Measurements from ENCODE around the gene CPSF2. TPM values are rescaled to one million over a fixed set of nuclear protein-coding genes. Genes with fewer than 3 reads are reported as not detected.
"Not testable (repeated sequence)": the region's sequence is repeated elsewhere in the genome, so short reads cannot be mapped to it uniquely, and the experiment has no call there.

Gene CPSF2
- total RNA-seq, 4 donors from 2014 or later = 19.5 to 29.0 (median 25.5) TPM

- no peaks in the 10 kb centered on the region for H3K27me3 ChIP-seq
- TF ChIP-seq POLR2A (IDR thresholded peaks at IDR 0.05; ENCODE audit: low read depth) = no peak
- no peaks in the 10 kb centered on the region for H3K4me1 ChIP-seq
- H3K27ac ChIP-seq (replicated peaks in 1 of 4) = no peak overlapping the region
- no peak overlapping the region for H3K4me3 ChIP-seq
- H3K36me3 ChIP-seq = no peaks in the 10 kb centered on the region
- H3K9me3 ChIP-seq = no peaks in the 10 kb centered on the region
- intact Hi-C loops (cut with DNase I) = no loop called here
- no peak for DNase-seq (ENCODE audit: extremely low spot score)
- 83% methylated on average over 2 of the region's 2 CpGs for WGBS
These were observed 54.7 kb downstream of the CPSF2 start for GRCh38 chr14:92176476-92176875.

DNA sequence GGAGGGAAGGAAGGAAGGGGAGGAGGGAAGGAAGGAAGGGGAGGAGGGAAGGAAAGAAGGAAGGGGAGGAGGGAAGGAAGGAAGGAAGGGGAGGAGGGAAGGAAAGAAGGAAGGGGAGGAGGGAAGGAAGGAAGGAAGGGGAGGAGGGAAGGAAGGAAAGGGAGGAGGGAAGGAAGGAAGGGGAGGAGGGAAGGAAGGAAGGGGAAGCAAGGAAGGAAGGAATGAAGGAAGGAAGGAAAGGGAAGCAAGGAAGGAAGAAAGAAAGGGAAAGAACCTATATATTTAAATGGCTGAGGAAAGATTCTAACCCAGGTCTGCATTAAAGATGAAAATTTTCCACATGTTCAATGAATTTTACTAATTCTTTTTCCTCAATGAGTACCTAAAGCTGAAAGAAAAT is 57.4 kb downstream of the CPSF2 start:
- intact Hi-C loops (cut with DNase I); H3K4me1 ChIP-seq; DNase-seq (ENCODE audit: extremely low spot score); H3K27me3 ChIP-seq; H3K36me3 ChIP-seq; H3K4me3 ChIP-seq; H3K27ac ChIP-seq (replicated peaks in 1 of 4); H3K9me3 ChIP-seq: not testable (repeated sequence)

- no peak overlapping the region for H3K4me3 ChIP-seq
- no peak for DNase-seq (ENCODE audit: extremely low spot score)
- H3K9me3 ChIP-seq = no peaks in the 10 kb centered on the region
- intact Hi-C loops (cut with DNase I) = no loop called here
- H3K4me1 ChIP-seq = no peaks in the 10 kb centered on the region
- no peaks in the 10 kb centered on the region for H3K27me3 ChIP-seq
- H3K36me3 ChIP-seq = no peaks in the 10 kb centered on the region
- no peak for TF ChIP-seq EP300 (IDR thresholded peaks at IDR 0.05)
- no peak for TF ChIP-seq POLR2A (IDR thresholded peaks at IDR 0.05; ENCODE audit: low read depth)
- TF ChIP-seq, protein P1, sequence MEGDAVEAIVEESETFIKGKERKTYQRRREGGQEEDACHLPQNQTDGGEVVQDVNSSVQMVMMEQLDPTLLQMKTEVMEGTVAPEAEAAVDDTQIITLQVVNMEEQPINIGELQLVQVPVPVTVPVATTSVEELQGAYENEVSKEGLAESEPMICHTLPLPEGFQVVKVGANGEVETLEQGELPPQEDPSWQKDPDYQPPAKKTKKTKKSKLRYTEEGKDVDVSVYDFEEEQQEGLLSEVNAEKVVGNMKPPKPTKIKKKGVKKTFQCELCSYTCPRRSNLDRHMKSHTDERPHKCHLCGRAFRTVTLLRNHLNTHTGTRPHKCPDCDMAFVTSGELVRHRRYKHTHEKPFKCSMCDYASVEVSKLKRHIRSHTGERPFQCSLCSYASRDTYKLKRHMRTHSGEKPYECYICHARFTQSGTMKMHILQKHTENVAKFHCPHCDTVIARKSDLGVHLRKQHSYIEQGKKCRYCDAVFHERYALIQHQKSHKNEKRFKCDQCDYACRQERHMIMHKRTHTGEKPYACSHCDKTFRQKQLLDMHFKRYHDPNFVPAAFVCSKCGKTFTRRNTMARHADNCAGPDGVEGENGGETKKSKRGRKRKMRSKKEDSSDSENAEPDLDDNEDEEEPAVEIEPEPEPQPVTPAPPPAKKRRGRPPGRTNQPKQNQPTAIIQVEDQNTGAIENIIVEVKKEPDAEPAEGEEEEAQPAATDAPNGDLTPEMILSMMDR (IDR thresholded peaks at IDR 0.05) = no peak
- TF ChIP-seq POLR2AphosphoS5 (IDR thresholded peaks at IDR 0.05) = no peak
- 74% methylated on average over 6 of the region's 6 CpGs for WGBS
- H3K27ac ChIP-seq (replicated peaks in 1 of 4) = no peak overlapping the region
These were observed 63.8 kb downstream of the CPSF2 start for GRCh38 chr14:92185559-92185958.

- H3K27ac ChIP-seq (replicated peaks in 1 of 4); H3K4me1 ChIP-seq; H3K27me3 ChIP-seq; intact Hi-C loops (cut with DNase I); H3K36me3 ChIP-seq; H3K9me3 ChIP-seq; H3K4me3 ChIP-seq; DNase-seq (ENCODE audit: extremely low spot score): not testable (repeated sequence)
- 85% methylated on average over 11 of the region's 23 CpGs for WGBS
These were observed 65.8 kb downstream of the CPSF2 start for GRCh38 chr14:92187616-92188015.

GRCh38 chr14:92190768-92191167 is 69.0 kb downstream of the CPSF2 start:
- Histone ChIP-seq H3K4me3 (no peak overlapping the region), H3K36me3 (no peaks in the 10 kb centered on the region), H3K4me1 (no peaks in the 10 kb centered on the region), H3K9me3 (no peaks in the 10 kb centered on the region), H3K27ac (replicated peaks in 1 of 4) (no peak overlapping the region), H3K27me3 (no peaks in the 10 kb centered on the region)
- no peak for DNase-seq (ENCODE audit: extremely low spot score)
- TF ChIP-seq, protein P1 (IDR thresholded peaks at IDR 0.05) = no peak
- no peak for TF ChIP-seq POLR2A (IDR thresholded peaks at IDR 0.05; ENCODE audit: low read depth)
- TF ChIP-seq EP300 (IDR thresholded peaks at IDR 0.05) = no peak
- no peak for TF ChIP-seq POLR2AphosphoS5 (IDR thresholded peaks at IDR 0.05)
- intact Hi-C loops (cut with DNase I) = no loop called here
- WGBS = 57% methylated on average over 3 of the region's 6 CpGs

DNA sequence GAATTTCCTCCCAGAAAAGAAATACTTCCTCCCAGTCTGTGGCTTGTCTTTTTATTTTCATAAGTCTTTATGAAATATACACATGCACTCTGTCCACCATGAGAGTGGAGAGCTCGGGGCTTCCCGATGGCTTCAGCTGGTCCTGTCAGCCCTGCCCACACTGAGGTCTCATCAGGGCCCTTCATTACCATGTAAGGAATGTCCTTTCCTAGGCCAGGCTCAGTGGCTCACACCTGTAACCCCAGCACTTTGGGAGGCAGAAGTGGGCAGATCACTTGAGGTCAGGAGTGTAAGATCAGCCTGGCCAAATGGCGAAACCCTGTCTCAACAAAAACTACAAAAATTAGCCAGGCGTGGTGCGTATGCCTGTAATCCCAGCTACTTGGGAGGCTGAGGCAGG is 77.0 kb downstream of the CPSF2 start:
- DNase-seq (ENCODE audit: extremely low spot score) = no peak
- WGBS = 82% methylated on average over 5 of the region's 5 CpGs
- Histone ChIP-seq H3K27me3 (no peaks in the 10 kb centered on the region), H3K27ac (replicated peaks in 1 of 4) (no peak overlapping the region), H3K36me3 (no peaks in the 10 kb centered on the region), H3K4me3 (no peak overlapping the region), H3K4me1 (no peaks in the 10 kb centered on the region), H3K9me3 (no peaks in the 10 kb centered on the region)
- no peak for TF ChIP-seq EP300 (IDR thresholded peaks at IDR 0.05)
- intact Hi-C loops (cut with DNase I) = no loop called here

DNA sequence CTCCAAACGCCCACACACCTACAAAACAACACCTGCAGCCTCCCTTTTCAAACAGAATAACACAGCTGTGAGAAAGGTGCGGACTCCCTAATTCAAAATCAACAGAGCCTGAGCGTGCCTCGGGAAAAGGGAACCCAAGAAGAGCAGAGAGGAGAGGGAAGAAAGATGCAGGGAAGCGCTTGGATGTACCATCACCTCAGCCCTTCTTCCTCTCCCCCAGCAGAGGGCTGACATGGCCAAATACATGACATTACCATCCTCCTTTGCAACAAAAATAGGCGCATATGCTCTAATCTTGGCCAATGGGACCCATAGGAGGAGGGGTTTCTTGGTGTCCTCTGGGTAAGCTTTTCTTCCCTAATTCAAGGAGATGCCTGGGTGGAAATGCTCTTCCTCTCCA is 78.0 kb downstream of the CPSF2 start:
- no peaks in the 10 kb centered on the region for H3K4me1 ChIP-seq
- no peaks in the 10 kb centered on the region for H3K36me3 ChIP-seq
- intact Hi-C loops (cut with DNase I) = no loop called here
- no peaks in the 10 kb centered on the region for H3K27me3 ChIP-seq
- H3K9me3 ChIP-seq = peaks cover 0 to 1% (median 0%) of the 10 kb centered on the region in 4 donors
- H3K27ac ChIP-seq (replicated peaks in 1 of 4) = no peak overlapping the region
- no peak overlapping the region for H3K4me3 ChIP-seq
- DNase-seq (ENCODE audit: extremely low spot score) = no peak
- TF ChIP-seq EP300 (IDR thresholded peaks at IDR 0.05) = no peak
- TF ChIP-seq POLR2AphosphoS5 (IDR thresholded peaks at IDR 0.05) = no peak
- TF ChIP-seq, protein P1 (IDR thresholded peaks at IDR 0.05) = no peak
- TF ChIP-seq POLR2A (IDR thresholded peaks at IDR 0.05; ENCODE audit: low read depth) = no peak
- WGBS = 50% methylated on average over 6 of the region's 6 CpGs

Measured in esophagus muscularis mucosa (tissue), 4 donors.